GM12878 (cell line): ENCODE data around the gene CDK13. TPM values are rescaled to one million over a fixed set of nuclear protein-coding genes. Genes with fewer than 3 reads are reported as not detected.

Source experiments
- ATAC-seq: fragments of 200-7000 bp; cut with Tn5 transposase; 3 replicates; pipeline ENCODE4 v1.9.1; 2020; ENCODE audit warnings: mild to moderate bottlenecking, moderate library complexity
- BruUV-seq: library from RNA; stranded (reverse); fragments of 400-500 nt; replicated peaks from 2 replicates; lab custom pipeline; 2021; lab: Mats Ljungman, UMichigan
- CTCF ChIA-PET: fragments of 300-600 bp; sonication (Branson Sonifier 250); formaldehyde crosslinking; extraction: SDS; loops from one replicate; lab custom pipeline; 2021; ENCODE audit warnings: inconsistent platforms; lab: Yijun Ruan, JAX
- POLR2A ChIA-PET: fragments of 350-600 bp; formaldehyde crosslinking; extraction: SDS; loops from one replicate; lab custom pipeline; 2021; ENCODE audit warnings: inconsistent platforms; lab: Charles Lee
- RAD21 ChIA-PET: fragments of 300-600 bp; sonication (Branson Sonifier 250); formaldehyde crosslinking; loops from one replicate; lab custom pipeline; 2023; ENCODE audit warnings: antibody characterized with exemption; ENCODE audit not compliant: unreplicated experiment; lab: Charles Lee
- SMC1A ChIA-PET: fragments of 300-600 bp; sonication (Branson Sonifier 250); formaldehyde crosslinking; loops from one replicate; lab custom pipeline; 2023; ENCODE audit not compliant: unreplicated experiment, uncharacterized antibody; lab: Charles Lee
- DNase-seq: peaks from one replicate; pipeline ENCODE4 v3.0.0-alpha.2; 2011; ENCODE audit warnings: low read depth, low spot score
- FAIRE-seq: peaks from 3 replicates; lab custom pipeline; 2011; peaks lifted over from hg19 to GRCh38; lab: Jason Lieb, UNC
- H2AFZ ChIP-seq: 2 replicates; pipeline ENCODE4 v1.6.0; 2011; ENCODE audit warnings: low read depth, low read length, control low read depth; ENCODE audit not compliant: control insufficient read depth
- H3K27ac ChIP-seq: 2 replicates; pipeline ENCODE4 v1.5.1; 2011; ENCODE audit warnings: control low read depth; ENCODE audit not compliant: control insufficient read depth, insufficient read depth
- H3K27me3 ChIP-seq, 2 experiments: replicated peaks in 1 of 2; 2 replicates each; pipeline versions ENCODE4 v1.6.0 to v1.6.1; 2011; ENCODE audit warnings: low read length in 1 of 2; ENCODE audit not compliant: control insufficient read depth in 2 of 2, insufficient read depth in 2 of 2
- H3K36me3 ChIP-seq, 2 experiments: 2 replicates each; pipeline ENCODE4 v1.5.1; 2011; ENCODE audit warnings: low read length in 1 of 2; ENCODE audit not compliant: control insufficient read depth in 2 of 2, insufficient read depth in 2 of 2
- H3K4me1 ChIP-seq: 2 replicates; pipeline ENCODE4 v1.6.1; 2011; ENCODE audit warnings: mild to moderate bottlenecking, low read length, moderate library complexity, mixed read lengths; ENCODE audit not compliant: control insufficient read depth, insufficient read depth
- H3K4me2 ChIP-seq: 2 replicates; pipeline ENCODE4 v1.6.0; 2011; ENCODE audit warnings: control low read depth; ENCODE audit not compliant: control insufficient read depth, insufficient read depth
- H3K4me3 ChIP-seq: fragments of 200-600 bp; sonication (generic); 2 replicates; pipeline ENCODE4 v1.5.1; 2016
- H3K79me2 ChIP-seq: 2 replicates; pipeline ENCODE4 v1.6.0; 2011; ENCODE audit warnings: low read length; ENCODE audit not compliant: control insufficient read depth, insufficient read depth
- H3K9ac ChIP-seq: 2 replicates; pipeline ENCODE4 v1.8.0; 2011; ENCODE audit warnings: low read length, control low read depth, mixed read lengths; ENCODE audit not compliant: control insufficient read depth, insufficient read depth
- H3K9me3 ChIP-seq: replicated peaks from 3 replicates; pipeline ENCODE4 v1.5.1; 2011; ENCODE audit warnings: mild to moderate bottlenecking, low read length; ENCODE audit not compliant: control insufficient read depth, insufficient read depth
- H4K20me1 ChIP-seq: 2 replicates; pipeline ENCODE4 v1.6.0; 2011; ENCODE audit not compliant: control insufficient read depth, insufficient read depth
- CHD4 ChIP-seq: fragments of 200-600 bp; sonication (generic); IDR thresholded peaks from 2 replicates; pipeline ENCODE4 v1.6.1; 2016; ENCODE audit warnings: mild to moderate bottlenecking
- E2F4 ChIP-seq: IDR thresholded peaks from 2 replicates; pipeline ENCODE4 v1.6.1; 2012; ENCODE audit warnings: low read depth, low read length, improper control_type of control experiment
- E2F8 ChIP-seq: fragments of 450-650 bp; IDR thresholded peaks from 2 replicates; pipeline ENCODE4 v1.6.1; 2018; ENCODE audit warnings: mild to moderate bottlenecking, low read depth, moderate library complexity; ENCODE audit not compliant: partially characterized antibody
- NKRF ChIP-seq: fragments of 450-650 bp; conservative IDR thresholded peaks from 2 replicates; pipeline ENCODE4 v1.6.1; 2017; ENCODE audit warnings: mild to moderate bottlenecking, moderate library complexity
- PRDM15 ChIP-seq: fragments of 450-650 bp; formaldehyde crosslinking; IDR thresholded peaks from 2 replicates; pipeline ENCODE4 v1.4.0; 2020; ENCODE audit warnings: mild to moderate bottlenecking, moderate library complexity
- STAT3 ChIP-seq: IDR thresholded peaks from 2 replicates; pipeline ENCODE4 v1.6.1; 2011; ENCODE audit warnings: low read depth, low read length, improper control_type of control experiment
- TAF1 ChIP-seq: IDR thresholded peaks from 2 replicates; pipeline ENCODE4 v1.6.1; 2011; ENCODE audit warnings: mild to moderate bottlenecking, low read depth, low read length, borderline replicate concordance
- ZNF592 ChIP-seq: fragments of 450-650 bp; IDR thresholded peaks from 2 replicates; pipeline ENCODE4 v1.6.1; 2017; ENCODE audit warnings: mild to moderate bottlenecking, moderate library complexity
- WGBS: methylation state at CpG from one replicate; pipeline ENCODE4 v1.1.6; 2016; ENCODE audit warnings: low lambda C conversion rate; ENCODE audit not compliant: insufficient replicate concordance, insufficient coverage; ENCODE audit errors: missing lambda C conversion rate; 5-methylcytosine and 5-hydroxymethylcytosine counted together
- in situ Hi-C: fragments of 300-500 bp; cut with MboI; formaldehyde crosslinking; loops from 9 replicates; pipeline ENCODE4 v1.14.3; 2018; ENCODE audit warnings: mixed read lengths
- intact Hi-C: fragments of 100-400 bp; cut with micrococcal nuclease; formaldehyde crosslinking; loops from one replicate; pipeline ENCODE4 v1.14.2; 2022; ENCODE audit not compliant: unreplicated experiment
- polyA plus RNA-seq, 11 experiments: library from polyadenylated mRNA; depleted of rRNA in 4 of 11; unstranded in 6 of 11; stranded (reverse) in 5 of 11; fragments of >200 nt; fragmentation: Nextera tagmentation in 4 of 11; fragmentation: Illumina TruSeq in 1 of 11; extraction: Ambion mirVana in 4 of 11; extraction: Trizol in 1 of 11; gene quantifications; 1 replicate in 1 of 11; 2 replicates in 10 of 11; pipeline versions ENCODE4 v1.2.1 to v1.2.3, GENCODE V29; 2011 to 2016; ENCODE audit warnings: inconsistent platforms in 2 of 11, missing spikeins in 2 of 11, low read depth in 1 of 11
- total RNA-seq, 4 experiments: library from RNA; depleted of rRNA in 3 of 4; stranded (reverse); fragments of >200 nt in 3 of 4; fragmentation: Illumina TruSeq in 1 of 4; extraction: Trizol in 1 of 4; gene quantifications; 2 replicates each; pipeline versions ENCODE4 v1.2.1 to v1.2.3, GENCODE V29; 2013 to 2021

The CDK13 gene
- total and polyA plus RNA-seq, 10 of the 15 experiments (the other 5 are each of a cell fraction or from before 2014, with no cell fraction given) = 10.8 to 44.4 (median 28.0) TPM

- TF ChIP-seq ZNF592 (no peak), TAF1 (no peak), E2F8 (no peak), NKRF (no peak), STAT3 (no peak), E2F4 (no peak), CHD4 (no peak), PRDM15 (CRISPR knock-in tag) (no peak)
- TF ChIP-seq, all 136 proteins: peak for 0
- H3K36me3 ChIP-seq = peaks cover 0 to 6% of the 10 kb centered on the region in 2 experiments; a peak in 1 of 4 replicates
- peaks cover 4% of the 10 kb centered on the region; the same call in 1 of the 2 replicates for H3K4me1 ChIP-seq
- no peaks in the 10 kb centered on the region; the same call in 2 of the 3 replicates for H3K9me3 ChIP-seq
- no peak overlapping the region for H3K9ac ChIP-seq
- intact Hi-C loops = no loop called here
- no TSS peak for BruUV-seq
- CTCF ChIA-PET = interaction anchor here (1.4 kb wide), 1 partner anchor 18 kb away, joined by 3 read pairs; no protein-coding TSS in a partner anchor
- FAIRE-seq (no peak), ATAC-seq (no peak), DNase-seq (no peak)
- H3K79me2 ChIP-seq = no peaks in the 10 kb centered on the region; the same call in 1 of the 2 replicates
- SMC1A ChIA-PET = interaction anchor here (0.7 to 1.4 kb wide), 3 partner anchors 13 to 92 kb away, joined by 3 to 4 read pairs (median 3); no protein-coding TSS in a partner anchor
- no peak overlapping the region for H3K4me2 ChIP-seq
- no peaks in the 10 kb centered on the region for H4K20me1 ChIP-seq
- in situ Hi-C loops = no loop called here
- RAD21 ChIA-PET = no interaction called here
- 100% methylated on average over 1 of the region's 1 CpG for WGBS
- no peaks in the 10 kb centered on the region for H3K27me3 ChIP-seq
- H3K4me3 ChIP-seq = no peak overlapping the region
- no peak overlapping the region for H3K27ac ChIP-seq
- no peak overlapping the region for H2AFZ ChIP-seq
- POLR2A ChIA-PET = no interaction called here
Observed at GRCh38 chr7:40033826-40034225, 83.8 kb downstream of the CDK13 start.
